OCI-LY3 (cell line): ENCODE measurements around the gene CLDN15.
A peak's percentile ranks its signal among the peaks of the same experiment; 100 is the strongest.

Source experiments
- H2AFZ ChIP-seq: fragments of 200-600, 300-600 bp; shearing (Covaris generic); 2 replicates; pipeline ENCODE4 v1.6.0; 2014; ENCODE audit warnings: antibody characterized with exemption, low read depth, low read length
- H3K27ac ChIP-seq: fragments of 200-600, 300-600 bp; sonication (generic); 2 replicates; pipeline ENCODE4 v1.5.1; 2014; ENCODE audit warnings: mild to moderate bottlenecking, low read length, moderate library complexity, mixed read lengths
- H3K27me3 ChIP-seq: fragments of 200-600, 300-600 bp; sonication (generic); 2 replicates; pipeline ENCODE4 v1.6.1; 2014; ENCODE audit warnings: low read depth, low read length, mixed read lengths
- H3K36me3 ChIP-seq: fragments of 200-600, 300-600 bp; sonication (generic); replicated peaks from 2 replicates; pipeline ENCODE3; 2014; ENCODE audit warnings: low read depth, low read length, mixed read lengths
- H3K4me1 ChIP-seq: fragments of 300-600, 200-600 bp; sonication (generic); 2 replicates; pipeline ENCODE4 v1.6.1; 2014; ENCODE audit warnings: low read length, mixed read lengths
- H3K4me2 ChIP-seq: fragments of 200-600, 300-600 bp; sonication (generic); 2 replicates; pipeline ENCODE4 v1.6.1; 2014; ENCODE audit warnings: low read length, mixed read lengths
- H3K4me3 ChIP-seq: fragments of 300-600, 200-600 bp; sonication (generic); 2 replicates; pipeline ENCODE4 v1.5.1; 2014; ENCODE audit warnings: antibody characterized with exemption, mild to moderate bottlenecking, low read length, moderate library complexity
- H3K79me2 ChIP-seq: fragments of 300-600, 200-600 bp; shearing (Covaris generic); 2 replicates; pipeline ENCODE4 v1.6.1; 2014; ENCODE audit warnings: mild to moderate bottlenecking, low read length, mixed read lengths
- H3K9ac ChIP-seq: fragments of 300-600, 200-600 bp; shearing (Covaris generic); 2 replicates; pipeline ENCODE4 v1.6.0; 2014; ENCODE audit warnings: mild to moderate bottlenecking, low read length, moderate library complexity
- H3K9me3 ChIP-seq: fragments of 200-600, 300-600 bp; shearing (Covaris generic); 2 replicates; pipeline ENCODE4 v1.6.1; 2014; ENCODE audit warnings: low read length, mixed read lengths; ENCODE audit not compliant: insufficient read depth
- H4K20me1 ChIP-seq: fragments of 200-600, 300-600 bp; sonication (generic); 2 replicates; pipeline ENCODE4 v1.6.1; 2016; ENCODE audit warnings: low read length, mixed read lengths; ENCODE audit not compliant: insufficient read depth
- CTCF ChIP-seq: fragments of 200-600, 300-600 bp; sonication (generic); IDR thresholded peaks from 2 replicates; pipeline ENCODE4 v1.5.1; 2014; ENCODE audit warnings: antibody characterized with exemption, low read length, low read depth
- EZH2phosphoT487 ChIP-seq: fragments of 200-600 bp; shearing (Covaris generic); IDR thresholded peaks from 2 replicates; pipeline ENCODE4 v1.6.1; 2018; ENCODE audit warnings: antibody characterized with exemption, mixed run types, low read depth

CLDN15 gene

GRCh38 chr7:101220295-101220694 is 17.3 kb downstream of the CLDN15 start:
- Histone ChIP-seq H3K9ac (no peak overlapping the region), H3K4me3 (no peak overlapping the region), H3K27ac (no peak overlapping the region), H3K4me1 (peaks cover 12% of the 10 kb centered on the region), H2AFZ (no peak overlapping the region), H3K36me3 (peaks cover 14% of the 10 kb centered on the region), H3K27me3 (no peaks in the 10 kb centered on the region), H4K20me1 (no peaks in the 10 kb centered on the region), H3K79me2 (peaks cover 32% of the 10 kb centered on the region), H3K4me2 (no peak overlapping the region), H3K9me3 (no peaks in the 10 kb centered on the region)
- TF ChIP-seq CTCF (no peak), EZH2phosphoT487 (no peak)

GRCh38 chr7:101218236-101219125 is 19.1 kb downstream of the CLDN15 start:
- no peak for TF ChIP-seq EZH2phosphoT487
- no peak for TF ChIP-seq CTCF
- no peak overlapping the region for H3K27ac ChIP-seq
- peaks cover 12% of the 10 kb centered on the region for H3K4me1 ChIP-seq
- H3K79me2 ChIP-seq = peaks cover 32% of the 10 kb centered on the region
- H3K36me3 ChIP-seq = peaks cover 7% of the 10 kb centered on the region
- peak overlapping the region; percentile 87 for H3K4me3 ChIP-seq
- H3K4me2 ChIP-seq = peak overlapping the region; percentile 98
- H4K20me1 ChIP-seq = no peaks in the 10 kb centered on the region
- peak overlapping the region; percentile 43 for H2AFZ ChIP-seq
- H3K9ac ChIP-seq = peak overlapping the region; percentile 71
- no peaks in the 10 kb centered on the region for H3K27me3 ChIP-seq
- no peaks in the 10 kb centered on the region for H3K9me3 ChIP-seq

- H4K20me1 ChIP-seq = no peaks in the 10 kb centered on the region
- H3K36me3 ChIP-seq = peaks cover 5% of the 10 kb centered on the region
- TF ChIP-seq CTCF = no peak
- TF ChIP-seq EZH2phosphoT487 = no peak
- peak within 1 kb of the TSS; percentile 86 for H2AFZ ChIP-seq
- peak within 1 kb of the TSS; percentile 98 for H3K4me2 ChIP-seq
- peak within 1 kb of the TSS; percentile 88 for H3K9ac ChIP-seq
- H3K9me3 ChIP-seq = no peaks in the 10 kb centered on the region
- H3K4me3 ChIP-seq = peak within 1 kb of the TSS; percentile 87
- peak within 1 kb of the TSS; percentile 74 for H3K27ac ChIP-seq
- H3K27me3 ChIP-seq = no peaks in the 10 kb centered on the region
- H3K4me1 ChIP-seq = peaks cover 12% of the 10 kb centered on the region
- peaks cover 32% of the 10 kb centered on the region for H3K79me2 ChIP-seq
Observed at GRCh38 chr7:101217388-101218235, 20.0 kb downstream of the CLDN15 start, which contains the start of the genes PLOD3 and ZNHIT1. TSS of gene PLOD3 (minus strand) at chr7:101217581. CDS start at chr7:101217274, 307 bp downstream. TSS of gene ZNHIT1 (plus strand) at chr7:101218165. CDS start at chr7:101218196, 31 bp downstream.
